Prostate gland (tissue), 2 donors: ENCODE measurements around the gene BLVRB.
A peak's percentile ranks its signal among the peaks of the same experiment; 100 is the strongest.
"Not testable (repeated sequence)": the region's sequence is repeated elsewhere in the genome, so short reads cannot be mapped to it uniquely, and the experiment has no call there.

Source experiments
- CTCF ChIP-seq, 4 experiments: fragments of 200-600 bp in 2 of 4; fragments of 450-650 bp in 2 of 4; sonication (generic) in 2 of 4; IDR thresholded peaks; 1 replicate in 3 of 4; 2 replicates in 1 of 4; pipeline ENCODE4 v1.5.1; 2016 to 2019; ENCODE audit warnings: antibody characterized with exemption in 4 of 4, mild to moderate bottlenecking in 2 of 4, moderate library complexity in 2 of 4
- POLR2A ChIP-seq: fragments of 450-650 bp; IDR thresholded peaks from one replicate; pipeline ENCODE4 v1.6.1; 2016; ENCODE audit warnings: antibody characterized with exemption, mild to moderate bottlenecking
- POLR2AphosphoS5 ChIP-seq: sonication (generic); formaldehyde crosslinking; IDR thresholded peaks from one replicate; pipeline ENCODE4 v1.6.1; 2017; ENCODE audit warnings: antibody characterized with exemption

DNA sequence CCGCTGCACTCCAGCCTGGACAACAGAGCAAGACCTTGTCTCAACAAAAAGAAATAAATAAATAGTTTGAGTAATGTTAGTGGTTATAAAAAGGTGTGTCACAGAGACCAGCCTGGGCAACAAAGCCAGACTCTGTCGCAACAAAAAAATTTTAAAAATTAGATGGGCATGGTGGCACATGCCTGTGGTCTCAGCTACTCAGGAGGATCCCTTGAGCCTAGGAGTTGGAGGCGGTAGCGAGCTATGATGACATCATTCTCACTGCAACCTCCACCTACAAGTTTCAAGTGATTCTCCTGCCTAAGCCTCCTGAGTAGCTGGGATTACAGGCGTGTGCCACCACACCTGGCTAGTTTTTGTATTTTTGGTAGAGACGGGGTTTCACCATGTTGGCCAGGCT lies 11.6 kb downstream of the BLVRB start:
- not testable (repeated sequence) for TF ChIP-seq CTCF (IDR thresholded peaks at IDR 0.05); POLR2A
- peak; percentile 24 for TF ChIP-seq POLR2AphosphoS5
